Stimulated activated CD4-positive, alpha-beta T cell treated with anti-CD3 and anti-CD28 coated beads, Interleukin-2, amount 100 ng/mL, for 24 hours (primary cell): ENCODE results near the gene PXMP4.
"Not testable (repeated sequence)": the region's sequence is repeated elsewhere in the genome, so short reads cannot be mapped to it uniquely, and the experiment has no call there.

Source experiments
- DNase-seq, 2 donors: peaks; one replicate each; pipeline ENCODE4 v3.0.0-alpha.2; 2020

PXMP4 gene

GRCh38 chr20:33719989-33720709 lies at the start of gene PXMP4:
PXMP4 (minus strand) TSS chr20:33720310; CDS start chr20:33720207, 103 bp downstream.
- DNase-seq, result peak; percentile 79 to 84

- DNase-seq, result no peak
These were observed 48.9 kb upstream of the PXMP4 start for GRCh38 chr20:33769043-33769442.

DNA sequence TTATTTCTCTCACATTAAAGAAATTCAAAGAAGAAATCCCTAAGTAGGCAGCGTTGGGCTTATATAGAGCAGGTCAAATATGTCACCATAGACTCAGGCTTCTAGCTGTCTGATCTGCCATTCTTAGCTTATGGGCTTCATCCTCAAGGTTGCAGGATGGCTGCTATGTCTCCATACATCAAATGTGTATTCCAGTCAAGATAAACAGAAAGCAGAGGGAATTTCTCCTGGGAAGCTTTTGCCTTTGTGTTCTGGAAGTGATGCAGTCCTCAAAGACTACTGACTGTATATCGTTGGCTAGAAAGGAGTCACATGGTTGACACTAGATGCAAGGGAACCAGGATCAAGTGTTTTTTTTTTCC lies 47.6 kb upstream of the PXMP4 start:
- no peak for DNase-seq

DNA sequence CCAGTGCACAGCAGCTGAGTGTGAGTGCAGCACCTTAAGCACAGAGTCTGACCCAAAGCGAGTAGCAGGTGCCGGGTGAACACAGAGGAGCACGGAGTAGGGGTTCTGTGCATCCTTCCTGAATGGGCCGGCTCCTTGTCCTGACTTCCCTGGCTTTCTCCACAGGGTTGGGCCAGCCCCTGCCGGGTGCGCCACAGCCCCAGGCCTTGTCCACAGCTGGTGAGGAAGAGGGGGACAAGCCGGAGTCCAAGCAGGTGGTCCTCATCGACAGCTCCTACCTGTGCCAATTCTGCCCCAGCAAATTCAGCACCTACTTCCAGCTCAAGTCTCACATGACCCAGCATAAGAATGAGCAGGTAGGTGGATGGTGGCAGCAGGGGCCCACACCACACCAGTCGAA lies 46.6 kb upstream of the PXMP4 start:
- no peak for DNase-seq

GRCh38 chr20:33765592-33765991 lies 45.5 kb upstream of the PXMP4 start:
- DNase-seq, result no peak

DNA sequence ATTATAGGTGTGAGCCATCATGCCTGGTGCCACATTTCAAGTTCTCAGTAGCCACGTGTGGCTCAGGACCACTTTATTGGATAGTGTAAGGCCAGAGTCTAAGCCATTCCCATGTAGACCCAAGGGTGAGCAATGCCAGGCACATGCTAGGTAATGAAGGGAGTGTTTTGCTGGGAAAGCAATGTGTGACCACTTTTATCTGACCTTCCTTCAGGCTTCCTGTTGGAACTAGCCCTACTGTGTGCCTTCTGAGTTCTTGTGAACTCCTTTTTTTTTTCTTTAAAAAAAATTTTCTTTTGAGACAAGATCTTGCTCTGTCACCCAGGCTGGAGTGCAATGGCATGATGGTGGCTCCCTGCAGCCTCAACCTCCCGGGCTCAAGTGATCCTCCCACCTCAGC lies 45.0 kb upstream of the PXMP4 start:
- DNase-seq, result no peak

- DNase-seq, result no peak
These were observed 41.7 kb upstream of the PXMP4 start for GRCh38 chr20:33761698-33762250.

GRCh38 chr20:33757458-33757857 lies 37.3 kb upstream of the PXMP4 start:
- no peak for DNase-seq

DNA sequence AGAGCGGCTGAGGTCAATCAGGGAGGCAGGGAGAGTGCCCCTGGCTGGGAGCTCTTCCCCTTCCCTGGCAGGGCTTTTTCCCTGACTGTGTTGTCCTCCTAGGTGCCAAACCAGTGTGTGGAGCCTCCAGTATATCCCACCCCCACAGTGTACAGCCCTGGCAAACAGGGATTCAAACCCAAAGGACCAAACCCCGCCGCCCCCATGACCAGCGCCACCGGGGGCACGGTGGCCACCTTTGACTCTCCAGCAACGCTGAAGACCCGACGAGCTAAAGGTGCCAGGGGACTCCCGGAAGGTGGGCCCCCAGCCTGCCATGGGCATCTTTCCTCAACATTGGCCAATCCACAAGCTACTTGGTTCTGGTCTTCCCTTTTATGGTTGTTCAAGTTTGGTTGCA lies 36.9 kb upstream of the PXMP4 start:
- DNase-seq, result no peak

- not testable (repeated sequence) for DNase-seq
These were observed 35.9 kb upstream of the PXMP4 start for GRCh38 chr20:33755936-33756490.

DNA sequence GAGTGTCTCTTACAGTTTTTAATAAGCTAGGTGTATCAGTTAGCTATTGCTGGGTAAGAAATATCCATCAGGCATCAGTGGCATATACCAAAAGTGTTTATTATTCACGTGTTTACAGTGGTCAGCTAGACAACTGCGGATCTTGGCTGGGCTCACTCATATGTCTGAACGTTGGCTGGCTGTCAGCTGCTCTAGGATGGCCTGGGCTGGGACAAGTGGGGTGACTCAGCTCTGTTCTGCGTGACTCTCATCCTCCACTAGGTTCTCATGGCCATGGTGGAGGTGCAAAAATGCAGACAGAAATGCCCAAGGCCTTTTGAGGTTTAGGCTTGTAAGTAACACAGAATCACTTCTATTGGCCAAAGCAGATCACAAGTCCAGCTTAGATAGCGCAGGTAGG lies 33.7 kb upstream of the PXMP4 start:
- no peak for DNase-seq

- no peak for DNase-seq
These were observed 33.0 kb upstream of the PXMP4 start for GRCh38 chr20:33753143-33753542.

GRCh38 chr20:33751775-33752174 lies 31.7 kb upstream of the PXMP4 start:
- no peak for DNase-seq

- DNase-seq, result no peak
These were observed 26.4 kb upstream of the PXMP4 start for GRCh38 chr20:33746325-33746998.

- no peak for DNase-seq
These were observed 24.8 kb upstream of the PXMP4 start for GRCh38 chr20:33744773-33745385.

- no peak for DNase-seq
These were observed 24.1 kb upstream of the PXMP4 start for GRCh38 chr20:33744181-33744580.

DNA sequence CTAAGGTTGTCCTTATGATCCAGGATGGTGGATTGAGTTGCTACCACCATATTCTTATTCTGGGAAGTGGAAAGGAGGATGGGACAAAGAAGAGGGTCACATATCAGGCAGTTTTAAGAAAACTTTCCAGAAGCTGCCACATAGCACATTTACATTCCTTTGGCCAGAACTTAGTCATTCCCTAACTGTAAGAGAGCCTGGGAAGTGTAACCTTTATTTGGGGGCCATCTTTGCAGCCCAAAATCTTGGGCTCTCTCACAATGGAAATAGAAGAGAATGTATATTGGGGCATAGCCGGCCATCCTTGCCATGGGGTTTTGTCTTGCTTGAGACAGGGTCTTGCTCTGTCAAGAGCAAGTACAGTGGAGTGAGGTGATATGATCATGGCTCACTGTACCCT lies 20.1 kb upstream of the PXMP4 start:
- no peak for DNase-seq

GRCh38 chr20:33739493-33739892 lies 19.4 kb upstream of the PXMP4 start:
- no peak for DNase-seq

- no peak for DNase-seq
These were observed 16.9 kb upstream of the PXMP4 start for GRCh38 chr20:33736962-33737361.

DNA sequence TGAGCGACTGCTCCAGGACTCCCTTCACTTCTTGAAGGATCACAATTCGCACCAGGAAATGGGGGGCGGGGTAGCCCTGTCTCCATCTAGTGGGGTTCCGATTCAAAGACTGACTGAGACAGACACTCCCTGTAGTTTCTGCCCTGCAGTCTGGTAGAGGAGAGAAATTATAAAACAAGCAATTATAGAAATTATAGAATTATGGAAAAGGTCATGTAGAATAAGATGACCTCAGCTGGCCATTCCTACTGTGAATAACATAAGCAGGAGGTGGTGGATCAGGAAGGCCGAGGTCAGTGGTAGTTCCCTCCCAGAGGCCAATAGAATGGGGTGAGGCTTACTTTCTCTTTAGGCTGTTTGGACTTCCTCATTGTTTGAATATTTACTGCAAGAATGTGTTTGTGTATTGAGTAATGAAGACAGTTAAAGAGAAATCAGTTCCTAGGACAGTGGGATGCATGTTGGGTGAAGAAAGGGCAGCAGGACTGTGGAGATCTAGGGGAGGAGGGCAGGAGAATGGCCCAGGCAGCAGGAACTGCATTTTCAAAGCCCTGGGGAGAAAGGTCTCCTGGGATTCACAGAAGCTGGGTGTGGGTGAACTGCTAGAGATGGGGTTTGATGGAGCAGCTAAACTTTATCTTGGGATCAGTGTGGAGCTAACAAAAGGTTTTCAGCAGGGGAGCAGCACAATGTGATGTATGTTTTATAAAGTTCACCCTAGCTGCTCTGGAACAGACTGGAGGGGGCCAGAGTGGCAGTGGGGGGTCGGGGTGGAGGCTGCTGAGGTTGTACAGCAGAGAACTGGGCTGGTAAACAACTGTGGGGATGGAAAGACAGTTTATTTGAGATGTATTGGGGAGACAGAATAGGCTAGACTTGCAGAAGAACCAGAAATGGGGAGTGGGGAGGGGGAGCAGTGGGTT lies 13.8 kb upstream of the PXMP4 start:
- DNase-seq, result no peak

- DNase-seq, result peak; percentile 81 to 84
These were observed 12.3 kb upstream of the PXMP4 start for GRCh38 chr20:33732166-33732970.
